Tibial nerve (tissue), 4 donors: ENCODE results near the gene KAT2A.

Source experiments
- EP300 ChIP-seq, 2 donors: sonication (generic); formaldehyde crosslinking; IDR thresholded peaks; one replicate each; pipeline ENCODE4 v1.6.1; 2017; ENCODE audit warnings: antibody characterized with exemption in 2 of 2, mild to moderate bottlenecking in 1 of 2
- POLR2A ChIP-seq, 2 donors: fragments of 450-650 bp; IDR thresholded peaks; one replicate each; pipeline ENCODE4 v1.6.1; 2017; ENCODE audit warnings: antibody characterized with exemption in 2 of 2, mild to moderate bottlenecking in 2 of 2, moderate library complexity in 2 of 2
- TF ChIP-seq, protein P1 (sequence below), 5 experiments: fragments of 200-600 bp in 3 of 5; fragments of 450-650 bp in 2 of 5; sonication (generic) in 3 of 5; IDR thresholded peaks; one replicate each; pipeline ENCODE4 v1.5.1; 2016 to 2019; ENCODE audit warnings: antibody characterized with exemption in 5 of 5, mild to moderate bottlenecking in 3 of 5, moderate library complexity in 2 of 5

DNA sequence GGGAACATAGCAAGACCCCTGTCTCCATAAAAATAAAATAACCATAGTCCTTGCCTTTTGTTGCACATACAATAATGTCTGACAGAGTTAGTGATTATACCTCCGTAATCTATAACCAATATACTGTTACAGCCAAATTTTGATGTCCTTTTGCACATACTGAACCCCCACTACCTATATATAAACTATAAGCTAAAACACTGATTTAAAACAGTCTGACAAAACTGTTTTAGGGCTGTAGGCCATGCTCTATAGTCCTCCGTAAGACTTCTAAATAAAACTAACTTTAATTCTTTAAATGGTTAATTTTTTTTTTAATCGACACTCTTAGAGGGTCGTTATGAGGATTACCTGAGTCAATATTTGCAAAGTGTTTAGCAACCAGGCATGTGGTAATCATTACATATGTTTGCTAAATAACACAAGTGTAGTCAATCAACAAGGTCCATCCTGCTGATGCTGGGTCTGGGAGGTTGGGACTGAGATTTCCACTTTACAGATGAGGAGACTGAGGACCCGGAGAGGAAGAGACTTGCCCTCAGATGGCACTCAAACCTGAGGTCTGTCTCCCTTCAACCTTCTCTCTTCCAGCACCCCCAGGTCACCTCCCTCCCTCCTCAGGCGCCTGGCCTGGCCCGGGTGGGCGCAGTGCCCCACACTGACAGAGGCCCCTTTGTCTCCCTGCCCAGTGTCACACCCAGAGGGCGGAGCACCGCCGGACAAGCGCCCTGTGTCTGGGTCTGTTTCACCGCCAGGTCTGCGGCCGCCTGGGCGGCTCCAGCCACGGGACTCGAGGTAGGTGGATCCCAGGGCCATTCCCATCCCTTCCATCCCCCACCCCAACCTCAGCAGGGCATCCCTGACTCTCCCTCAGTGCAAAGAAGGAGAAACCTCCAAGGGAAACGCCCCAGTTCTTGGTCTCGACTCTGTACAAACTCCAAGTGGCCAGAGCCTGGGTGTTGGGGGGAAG, 33.1 kb downstream of the KAT2A start:
- no peak for TF ChIP-seq POLR2A (IDR thresholded peaks at IDR 0.05)
- TF ChIP-seq, protein P1, sequence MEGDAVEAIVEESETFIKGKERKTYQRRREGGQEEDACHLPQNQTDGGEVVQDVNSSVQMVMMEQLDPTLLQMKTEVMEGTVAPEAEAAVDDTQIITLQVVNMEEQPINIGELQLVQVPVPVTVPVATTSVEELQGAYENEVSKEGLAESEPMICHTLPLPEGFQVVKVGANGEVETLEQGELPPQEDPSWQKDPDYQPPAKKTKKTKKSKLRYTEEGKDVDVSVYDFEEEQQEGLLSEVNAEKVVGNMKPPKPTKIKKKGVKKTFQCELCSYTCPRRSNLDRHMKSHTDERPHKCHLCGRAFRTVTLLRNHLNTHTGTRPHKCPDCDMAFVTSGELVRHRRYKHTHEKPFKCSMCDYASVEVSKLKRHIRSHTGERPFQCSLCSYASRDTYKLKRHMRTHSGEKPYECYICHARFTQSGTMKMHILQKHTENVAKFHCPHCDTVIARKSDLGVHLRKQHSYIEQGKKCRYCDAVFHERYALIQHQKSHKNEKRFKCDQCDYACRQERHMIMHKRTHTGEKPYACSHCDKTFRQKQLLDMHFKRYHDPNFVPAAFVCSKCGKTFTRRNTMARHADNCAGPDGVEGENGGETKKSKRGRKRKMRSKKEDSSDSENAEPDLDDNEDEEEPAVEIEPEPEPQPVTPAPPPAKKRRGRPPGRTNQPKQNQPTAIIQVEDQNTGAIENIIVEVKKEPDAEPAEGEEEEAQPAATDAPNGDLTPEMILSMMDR (IDR thresholded peaks at IDR 0.05): peak in 1 of 5 experiments; percentile 19
- peak; percentile 31 to 37 for TF ChIP-seq EP300 (IDR thresholded peaks at IDR 0.05)
